CD4-positive, alpha-beta T cell treated with Interleukin-4 for 1 hour (primary cell): ENCODE data around the gene ADRA2B.
"Not testable (repeated sequence)": the region's sequence is repeated elsewhere in the genome, so short reads cannot be mapped to it uniquely, and the experiment has no call there.

Source experiments
- DNase-seq, 2 donors: peaks; one replicate each; pipeline ENCODE4 v3.0.0-alpha.2; 2020 to 2022

The ADRA2B gene

GRCh38 chr2:96065381-96065930 lies 50.9 kb downstream of the ADRA2B start:
- DNase-seq, result no peak

DNA sequence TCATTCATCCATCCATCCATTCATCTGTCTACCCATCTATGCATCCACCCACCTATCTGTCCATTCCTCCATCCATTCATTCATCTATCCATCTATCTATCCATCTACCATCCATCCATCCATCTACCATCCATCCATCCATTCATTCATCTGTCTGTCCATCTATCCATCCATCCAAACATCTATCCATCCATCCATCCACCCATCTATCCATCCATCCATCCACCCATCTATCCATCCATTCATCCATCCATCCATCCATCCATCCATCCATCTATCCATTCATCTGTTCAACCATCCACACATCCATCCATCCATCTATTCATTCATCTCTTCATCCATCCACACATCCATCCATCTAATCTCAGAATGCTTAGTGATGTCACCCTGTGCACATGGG lies 51.6 kb downstream of the ADRA2B start:
- DNase-seq, result not testable (repeated sequence)

- not testable (repeated sequence) for DNase-seq
Measured at GRCh38 chr2:96064047-96064675, 52.2 kb downstream of the ADRA2B start.

GRCh38 chr2:96063116-96063899 lies 53.1 kb downstream of the ADRA2B start:
- DNase-seq, result peak in 1 of 2 donors; percentile 22
